NCI-H2227 (cell line): ENCODE results near the gene RABGEF1.
"Not testable (repeated sequence)": the region's sequence is repeated elsewhere in the genome, so short reads cannot be mapped to it uniquely, and the experiment has no call there.

Experiments used
- DNase-seq: peaks from one replicate; lab custom pipeline; 2025; ENCODE audit not compliant: unreplicated experiment; lab: John Stamatoyannopoulos, UW

The RABGEF1 gene

GRCh38 chr7:66807736-66808135 is 67.2 kb downstream of the RABGEF1 start:
- no peak for DNase-seq

- no peak for DNase-seq
These were observed 70.2 kb downstream of the RABGEF1 start for GRCh38 chr7:66810716-66811115.

- DNase-seq, result not testable (repeated sequence)
These were observed 74.8 kb downstream of the RABGEF1 start for GRCh38 chr7:66815186-66815875.

DNA sequence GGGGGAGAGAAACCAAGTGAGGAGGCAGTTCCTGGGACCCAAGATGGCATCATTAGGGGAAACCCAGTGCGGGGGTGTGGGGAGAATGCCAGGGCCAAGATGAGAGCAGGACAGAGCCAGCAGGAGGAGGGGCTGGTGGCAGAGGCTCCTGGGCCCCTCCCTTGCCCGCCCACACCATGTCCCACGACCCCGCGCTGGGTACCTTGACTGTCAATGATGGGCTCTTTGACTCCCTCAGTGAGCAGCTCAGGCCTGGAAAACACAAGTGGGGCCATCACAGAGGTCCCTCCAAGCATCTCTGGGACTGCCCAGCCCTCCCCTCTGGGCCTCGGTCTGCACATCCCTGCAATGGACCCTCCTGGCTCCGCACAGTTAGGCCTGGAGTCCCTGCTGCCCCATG is 75.4 kb downstream of the RABGEF1 start:
- DNase-seq, result no peak

DNA sequence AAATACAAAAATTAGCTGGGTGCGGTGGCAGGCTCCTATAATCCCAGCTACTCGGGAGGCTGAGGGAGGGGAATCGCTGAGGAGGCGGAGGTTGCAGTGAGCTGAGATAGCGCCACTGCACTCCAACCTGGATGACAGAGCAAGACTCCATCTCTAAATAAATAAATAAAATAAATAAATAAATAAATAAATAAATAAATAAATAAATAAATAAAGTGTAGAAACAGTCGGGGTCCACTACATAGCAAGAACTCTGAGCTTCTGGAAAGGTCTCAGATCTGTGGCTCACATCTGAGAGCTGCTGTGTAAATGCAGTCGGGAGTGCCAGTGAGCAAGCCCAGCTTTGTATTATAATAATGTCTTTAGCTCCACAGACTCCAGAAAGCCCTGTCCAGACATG is 76.1 kb downstream of the RABGEF1 start:
- DNase-seq, result not testable (repeated sequence)

GRCh38 chr7:66817208-66817795 is 76.8 kb downstream of the RABGEF1 start:
- DNase-seq, result not testable (repeated sequence)

- not testable (repeated sequence) for DNase-seq
These were observed 77.4 kb downstream of the RABGEF1 start for GRCh38 chr7:66817956-66818355.

GRCh38 chr7:66824041-66824440 is 83.5 kb downstream of the RABGEF1 start:
- DNase-seq, result no peak

GRCh38 chr7:66825538-66825937 is 85.0 kb downstream of the RABGEF1 start:
- DNase-seq, result not testable (repeated sequence)

DNA sequence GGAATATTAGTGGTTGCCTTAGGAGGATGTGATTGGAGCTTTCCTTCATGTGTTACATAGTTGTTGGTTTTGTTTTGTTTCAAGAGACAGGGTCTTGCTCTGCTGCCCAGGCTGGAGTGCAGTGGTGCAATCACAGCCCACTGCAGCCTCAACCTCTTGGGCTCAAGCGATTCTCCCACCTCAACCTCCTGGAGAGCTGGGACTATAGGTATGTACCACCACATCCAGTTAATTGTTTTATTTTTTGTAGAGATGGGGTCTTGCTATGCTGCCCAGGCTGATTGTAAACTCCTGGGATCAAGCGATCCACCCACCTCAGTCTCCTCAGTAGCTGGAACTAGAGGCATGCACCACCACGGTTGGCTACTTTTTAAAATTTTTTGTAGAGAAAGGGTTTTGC is 86.1 kb downstream of the RABGEF1 start:
- DNase-seq, result no peak

- not testable (repeated sequence) for DNase-seq
These were observed 90.4 kb downstream of the RABGEF1 start for GRCh38 chr7:66830976-66831375.

DNA sequence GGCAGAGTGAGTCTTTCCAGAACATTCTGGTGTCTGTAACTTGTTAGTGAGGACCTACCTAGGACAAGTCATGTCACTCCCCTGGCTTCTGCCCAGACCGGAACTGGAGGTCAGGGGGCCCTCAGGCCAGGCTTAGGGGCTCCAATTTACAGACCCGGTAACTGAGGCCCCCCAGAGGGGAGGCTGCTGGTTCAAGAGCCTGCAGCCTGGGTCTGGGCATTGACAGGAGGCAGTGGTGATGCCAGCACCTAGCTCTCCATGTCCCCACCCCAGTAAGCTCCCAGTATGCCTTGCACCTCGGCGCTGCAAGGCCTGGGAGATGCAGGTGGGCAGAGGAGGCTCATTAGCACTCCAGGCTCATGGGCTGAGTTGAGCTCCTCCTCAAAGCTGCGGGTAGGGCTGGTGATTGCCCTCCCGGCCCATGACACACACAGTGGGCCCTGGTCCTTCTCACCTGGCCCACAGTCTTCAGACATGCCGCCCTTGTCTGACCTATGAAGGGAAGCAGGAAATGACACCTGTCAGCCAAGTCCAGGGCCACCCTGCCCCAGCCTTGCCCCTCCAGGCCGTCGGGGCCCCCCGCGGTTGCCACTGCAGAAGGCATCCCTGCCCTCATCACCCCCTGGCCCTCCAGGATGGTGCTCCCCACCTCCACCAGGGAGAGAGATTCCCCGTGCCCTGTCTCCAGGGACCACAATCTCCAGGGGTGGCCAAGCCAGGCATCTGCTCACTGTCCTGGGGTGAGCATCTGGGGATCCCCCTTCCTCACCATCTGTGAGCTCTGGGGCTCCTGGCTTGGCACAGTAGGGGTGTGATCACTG is 92.2 kb downstream of the RABGEF1 start:
- DNase-seq, result no peak

DNA sequence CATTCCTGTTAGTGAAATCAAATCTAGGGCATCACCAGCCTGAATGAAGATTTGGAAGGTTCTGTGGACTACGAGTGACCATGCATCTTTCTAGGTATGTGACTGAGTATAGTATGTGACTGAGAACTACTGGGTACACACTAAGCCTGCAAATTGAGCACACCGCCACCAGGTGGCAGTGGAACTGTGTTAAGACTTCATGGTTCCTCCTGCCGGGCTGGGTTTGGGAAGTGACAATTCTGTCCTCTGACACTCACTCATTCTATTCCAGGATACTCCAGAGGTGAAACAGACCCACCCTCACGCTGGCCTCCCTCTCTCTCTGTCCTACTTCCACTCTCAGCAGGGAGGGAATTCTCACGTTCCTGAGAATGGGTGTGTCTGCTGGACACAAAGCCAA is 96.5 kb downstream of the RABGEF1 start:
- peak; percentile 9 for DNase-seq

GRCh38 chr7:66837661-66838060 is 97.1 kb downstream of the RABGEF1 start:
- DNase-seq, result no peak

GRCh38 chr7:66839814-66840213 is 99.3 kb downstream of the RABGEF1 start:
- no peak for DNase-seq

DNA sequence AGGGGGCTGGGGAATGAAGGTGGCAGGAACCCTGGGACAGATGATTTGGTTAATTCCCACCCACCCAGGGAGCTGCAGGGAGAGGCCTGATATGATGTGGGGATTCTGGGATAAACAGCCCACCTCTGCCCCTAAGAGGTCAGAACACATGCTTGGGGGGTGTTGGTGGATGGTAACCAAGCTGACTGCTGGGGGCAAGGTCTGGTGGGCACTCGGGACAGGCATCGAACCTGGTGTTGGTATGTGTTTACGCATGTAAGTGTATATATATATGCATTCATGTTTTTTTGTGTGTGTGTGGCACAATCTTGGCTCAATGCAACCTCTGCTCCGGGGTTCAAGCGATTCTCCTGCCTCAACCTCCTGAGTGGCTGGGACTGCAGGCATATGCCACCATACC is 99.8 kb downstream of the RABGEF1 start:
- no peak for DNase-seq

DNA sequence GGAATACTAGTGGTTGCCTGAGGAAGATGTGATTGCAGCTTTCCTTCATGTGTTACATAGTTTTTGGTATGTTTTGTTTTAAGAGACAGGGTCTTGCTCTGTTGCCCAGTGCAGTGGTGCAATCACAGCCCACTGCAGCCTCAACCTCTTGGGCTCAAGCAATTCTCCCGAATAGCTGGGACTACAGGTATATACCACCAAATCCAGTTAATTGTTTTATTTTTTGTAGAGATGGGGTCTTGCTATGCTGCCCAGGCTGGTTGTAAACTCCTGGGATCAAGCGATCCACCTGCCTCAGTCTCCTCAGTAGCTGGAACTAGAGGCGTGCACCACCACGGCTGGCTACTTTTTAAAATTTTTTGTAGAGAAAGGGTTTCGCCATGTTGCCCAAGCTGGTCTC is 101.4 kb downstream of the RABGEF1 start:
- DNase-seq, result no peak

DNA sequence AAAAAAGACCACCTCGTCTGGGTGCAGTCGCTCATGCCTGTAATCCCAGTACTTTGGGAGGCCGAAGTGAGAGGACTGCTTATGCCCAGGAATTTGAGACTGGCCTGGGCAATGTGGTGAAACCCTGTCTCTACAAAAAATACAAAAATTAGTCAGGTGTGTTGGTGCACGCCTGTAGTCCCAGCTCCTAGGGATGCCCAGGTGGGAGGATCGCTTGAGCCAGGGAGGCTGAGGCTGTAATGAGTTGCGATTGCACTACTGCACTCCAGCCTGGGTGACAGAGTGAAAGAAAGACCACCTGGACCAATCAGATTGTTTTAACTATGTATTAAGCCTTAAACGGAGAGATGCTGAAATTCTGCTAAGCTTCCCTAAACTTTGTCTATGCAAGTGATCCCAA is 103.0 kb downstream of the RABGEF1 start:
- DNase-seq, result not testable (repeated sequence)

DNA sequence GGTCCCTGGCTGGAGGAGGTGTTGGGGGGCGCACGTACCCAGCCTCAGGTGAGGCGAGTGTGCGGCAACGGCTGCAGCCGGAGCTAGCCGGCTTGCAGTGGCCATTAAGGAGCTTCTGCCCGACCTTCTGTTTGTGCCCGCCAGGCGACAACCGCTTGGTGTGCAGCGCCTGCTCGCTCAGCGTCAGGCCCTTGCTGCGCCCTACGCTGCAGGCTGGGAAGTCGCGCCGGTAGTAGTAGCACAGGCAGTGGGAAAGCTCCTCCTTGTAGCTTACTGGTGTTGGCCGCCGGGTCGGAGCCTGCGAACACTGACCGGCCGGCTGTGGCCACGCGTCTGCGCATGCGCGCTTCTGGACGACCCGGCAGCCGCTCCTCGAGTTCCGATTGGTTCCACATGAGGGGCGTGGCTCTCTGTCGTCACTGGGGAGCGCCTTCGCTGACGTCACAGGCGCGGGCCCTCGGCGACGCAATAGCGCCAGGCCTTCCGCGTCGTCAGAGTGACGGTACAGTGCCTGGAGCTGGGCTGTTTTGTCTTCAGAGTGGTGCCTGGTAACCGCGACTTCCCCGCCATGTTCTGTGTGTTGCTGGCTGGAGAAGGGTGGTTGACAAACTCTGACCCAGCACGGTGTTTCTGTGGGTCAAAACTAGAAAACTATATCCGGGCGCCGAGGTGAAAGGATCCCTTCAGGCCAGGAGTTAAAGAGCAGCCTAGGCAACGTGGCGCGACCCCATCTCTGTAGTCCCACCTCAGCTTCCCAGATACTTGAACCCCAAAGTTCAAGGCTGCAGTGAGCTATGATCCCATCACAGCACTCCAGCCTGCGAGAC is 104.2 kb downstream of the RABGEF1 start:
- DNase-seq, result peak; percentile 99

DNA sequence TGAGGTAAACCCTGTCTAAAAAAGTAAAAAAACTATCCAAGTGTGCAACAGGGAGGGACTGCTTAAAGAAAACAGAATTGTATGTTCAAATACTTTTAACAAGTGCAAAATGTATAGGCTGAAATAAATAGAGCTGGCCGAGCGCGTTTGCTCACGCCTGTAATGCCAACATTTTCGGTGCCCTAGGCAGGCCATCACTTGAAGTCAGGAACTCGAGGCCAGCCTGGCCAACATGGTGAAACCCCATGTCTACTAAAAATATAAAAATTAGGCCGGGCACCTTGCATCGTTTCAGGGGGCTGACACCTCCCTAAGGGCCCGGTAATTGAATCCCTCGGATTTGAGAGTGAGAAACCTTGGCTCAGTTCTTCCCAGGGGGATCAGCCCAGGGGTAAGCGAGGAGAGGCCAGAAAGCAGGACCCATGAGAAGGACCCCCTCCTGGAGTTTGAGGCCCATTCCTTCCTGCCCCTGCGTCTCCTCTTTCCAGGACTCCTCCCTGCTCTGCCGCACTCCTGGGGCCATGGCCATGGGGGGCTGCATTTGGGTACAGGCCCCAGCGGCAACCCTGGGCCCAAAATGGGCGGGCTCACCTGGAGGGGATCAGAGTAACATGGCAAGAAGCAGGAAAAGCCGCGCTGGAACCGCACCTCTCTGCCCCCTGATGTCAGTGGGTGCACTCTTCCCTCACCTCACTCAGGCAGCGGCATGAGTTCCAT is 105.0 kb downstream of the RABGEF1 start:
- DNase-seq, result peak; percentile 37

DNA sequence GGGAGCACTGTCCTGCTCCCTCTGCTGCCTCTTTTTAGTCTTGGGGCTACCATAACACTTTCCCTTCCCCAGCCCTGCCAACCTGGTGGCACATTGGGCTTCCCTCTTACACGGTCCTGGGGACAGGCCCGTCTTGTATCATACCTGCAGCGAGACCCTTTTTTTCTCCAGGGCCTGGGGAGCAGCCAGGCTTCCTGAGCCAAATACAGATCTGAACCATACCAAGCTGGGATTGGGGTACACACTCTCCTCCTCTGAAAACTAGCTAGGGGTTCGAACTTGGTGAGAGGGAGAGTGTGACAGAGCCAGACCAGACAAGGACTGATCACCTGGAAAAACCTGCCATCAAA is 105.5 kb downstream of the RABGEF1 start:
- not testable (repeated sequence) for DNase-seq
